NCI-H2107 treated with DMSO at 0.1 percent for 48 hours (cell line): ENCODE data around the gene PAPSS2.

Experiments used
- DNase-seq: peaks from one replicate; lab custom pipeline; 2025; ENCODE audit not compliant: unreplicated experiment; lab: John Stamatoyannopoulos, UW

PAPSS2 gene

DNA sequence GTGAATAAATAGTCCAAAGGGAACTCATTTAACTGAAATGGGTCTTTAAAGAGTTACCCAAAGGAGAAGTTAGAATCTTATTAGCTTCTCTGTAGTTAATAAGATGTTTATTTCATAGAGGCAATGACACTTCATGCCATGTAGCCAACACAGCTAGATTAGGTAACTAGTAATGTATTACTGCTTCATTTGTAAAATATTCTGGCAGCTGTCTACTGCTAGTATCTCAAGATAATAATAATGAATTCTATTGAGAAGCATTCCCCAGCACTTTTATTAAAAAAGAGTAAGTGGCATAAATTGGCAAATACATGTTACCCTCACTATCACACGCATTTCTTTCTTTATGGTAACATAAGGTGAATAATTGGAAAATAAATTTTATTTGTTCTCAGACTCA, 10.1 kb downstream of the PAPSS2 start:
- no peak for DNase-seq

DNA sequence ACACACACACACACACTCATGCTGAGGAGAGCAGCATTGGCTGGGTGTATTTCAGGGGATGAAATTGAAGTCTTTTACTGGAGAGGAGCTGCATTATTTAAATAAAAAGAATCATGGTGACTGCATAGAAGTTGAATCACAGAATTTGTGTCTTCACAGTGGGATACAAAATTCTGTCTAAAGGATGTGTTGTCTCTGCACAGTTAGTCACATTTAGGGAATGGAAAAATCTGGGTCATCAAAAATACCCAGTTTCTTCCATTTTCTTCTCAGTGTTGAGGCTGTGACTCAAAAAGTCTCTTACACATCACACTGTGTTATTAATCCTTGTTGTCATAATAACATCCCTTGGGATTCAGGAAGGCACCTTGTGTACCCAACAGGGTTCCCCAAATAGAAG, 10.9 kb downstream of the PAPSS2 start:
- no peak for DNase-seq

DNA sequence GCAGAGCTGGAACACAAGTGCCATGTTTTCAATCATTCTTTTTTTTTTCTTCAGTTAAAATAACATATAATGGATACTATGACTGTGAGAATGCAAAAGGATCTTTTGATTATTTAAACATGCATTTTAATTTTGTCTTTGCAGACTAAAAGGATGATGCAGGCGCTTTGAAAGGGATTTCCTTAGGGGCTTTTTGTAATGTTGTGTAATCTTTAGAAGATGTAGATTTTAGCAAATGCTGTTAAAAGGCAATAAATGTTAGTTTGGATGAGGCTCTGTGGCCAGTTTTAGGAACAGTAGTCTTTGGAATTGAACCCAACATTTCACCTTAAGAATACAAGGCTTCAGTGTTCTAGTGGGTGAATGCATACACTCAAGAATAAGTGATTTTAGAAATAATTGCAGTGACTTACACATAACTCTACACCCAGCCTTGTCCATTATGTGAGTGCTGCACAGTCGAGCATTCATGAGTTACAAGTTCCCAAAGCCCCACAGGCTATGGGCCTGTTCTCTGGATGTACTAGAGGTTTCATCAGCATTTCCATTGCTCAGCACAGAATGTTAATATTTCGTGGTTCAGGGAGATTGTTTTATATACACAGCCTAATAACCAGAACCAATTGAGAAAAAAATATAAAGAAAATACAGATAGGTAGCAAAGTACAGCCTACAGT, 11.6 kb downstream of the PAPSS2 start:
- no peak for DNase-seq

DNA sequence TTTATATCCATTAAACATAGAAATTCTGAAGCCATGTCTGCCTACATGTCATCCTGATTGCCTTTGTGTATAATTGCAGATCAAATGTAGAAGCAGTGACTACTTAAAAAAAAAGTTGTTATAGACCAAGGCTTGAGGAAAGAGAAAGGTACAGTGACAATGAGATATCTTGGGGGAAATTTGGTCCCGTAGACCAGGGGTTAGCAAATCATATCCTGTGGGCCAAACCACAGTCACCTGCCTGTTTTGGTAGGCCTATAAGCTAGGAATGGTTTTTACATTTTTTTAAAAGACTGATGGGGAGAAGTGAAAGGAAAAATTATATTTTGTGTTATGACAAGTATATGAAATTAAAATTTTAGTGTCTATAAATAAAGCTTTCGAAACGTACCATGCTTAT, 12.9 kb downstream of the PAPSS2 start:
- DNase-seq, result no peak

DNA sequence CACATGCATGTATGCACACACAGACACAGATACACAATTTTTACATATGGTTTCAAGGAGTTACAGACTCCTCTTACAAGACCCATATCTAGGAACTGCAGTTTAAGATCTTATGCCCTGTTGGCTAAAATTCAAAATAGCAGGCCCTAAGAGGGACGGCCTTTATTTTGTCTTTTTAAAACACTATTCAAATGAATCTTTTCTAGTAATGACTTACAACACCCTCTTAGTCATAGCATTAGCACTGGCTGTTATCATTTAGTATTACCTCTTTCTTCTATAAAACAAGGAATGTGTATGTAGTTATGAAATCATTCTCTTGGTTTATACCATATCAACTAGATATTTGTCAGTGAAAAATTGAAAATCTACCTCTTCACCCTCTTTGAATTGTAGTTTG, 15.3 kb downstream of the PAPSS2 start:
- DNase-seq, result no peak

DNA sequence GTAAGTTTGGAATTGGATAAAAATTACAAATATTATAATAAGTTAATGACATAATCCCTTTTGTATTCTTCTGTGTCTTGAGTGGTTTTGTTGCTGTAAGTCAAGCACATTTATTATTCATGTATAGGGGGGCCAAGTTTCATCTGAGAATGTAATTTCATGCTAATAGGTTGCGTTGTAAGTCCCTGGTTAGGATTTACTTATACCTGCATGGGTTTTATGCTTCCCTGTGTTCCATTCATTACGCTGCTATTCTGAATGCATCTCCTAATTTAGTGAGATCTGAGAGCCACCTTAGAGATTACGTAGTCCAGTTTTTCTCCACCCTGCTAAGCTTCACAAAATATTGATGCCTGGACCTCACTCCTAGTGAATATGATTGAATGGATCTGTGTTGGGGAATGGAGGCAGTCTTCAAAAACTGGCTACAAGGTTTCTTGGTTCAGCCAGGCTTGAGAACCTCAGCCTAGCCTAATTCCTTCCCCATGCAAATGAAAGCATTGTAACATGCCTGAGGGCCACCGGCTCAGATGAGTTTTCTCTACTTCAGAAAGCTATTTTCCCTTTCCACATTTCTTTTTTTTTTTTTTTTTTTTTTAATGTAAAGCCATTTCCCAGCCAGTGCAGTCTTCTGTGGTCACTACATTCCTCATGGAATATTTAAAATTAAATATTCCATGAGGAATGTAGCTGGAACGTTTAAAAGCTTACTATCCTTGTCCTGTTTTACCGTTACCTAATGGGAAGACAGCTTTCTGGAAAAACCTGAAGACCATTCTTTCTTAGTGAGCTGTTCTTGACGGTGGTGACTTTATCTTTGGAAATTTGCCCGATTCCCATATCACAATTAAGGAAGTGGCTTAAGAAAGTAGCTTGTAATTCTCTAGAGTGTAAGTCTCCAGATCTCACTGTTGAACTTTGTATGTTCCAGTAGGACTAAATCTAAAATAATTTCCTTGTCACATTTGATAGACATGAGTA, 16.0 kb downstream of the PAPSS2 start:
- DNase-seq, result no peak

DNA sequence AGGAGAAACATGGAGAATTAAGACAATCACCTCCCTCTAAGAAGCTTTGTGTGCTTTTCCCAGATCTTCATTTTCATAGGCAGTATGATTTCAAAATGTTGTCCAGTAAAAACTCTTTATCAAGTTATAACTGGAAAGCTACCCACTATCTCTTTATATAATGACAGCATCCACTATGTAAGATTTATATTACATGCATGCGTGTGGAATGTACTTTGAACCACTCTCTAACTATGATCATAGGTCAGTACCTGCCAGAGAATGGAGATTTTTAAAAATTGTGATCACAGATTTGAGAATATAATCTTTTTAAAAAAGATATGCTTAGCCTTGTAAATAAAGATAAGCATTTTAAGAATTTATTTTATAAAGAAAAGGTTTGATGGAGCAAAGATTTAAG, 17.9 kb downstream of the PAPSS2 start:
- no peak for DNase-seq

DNA sequence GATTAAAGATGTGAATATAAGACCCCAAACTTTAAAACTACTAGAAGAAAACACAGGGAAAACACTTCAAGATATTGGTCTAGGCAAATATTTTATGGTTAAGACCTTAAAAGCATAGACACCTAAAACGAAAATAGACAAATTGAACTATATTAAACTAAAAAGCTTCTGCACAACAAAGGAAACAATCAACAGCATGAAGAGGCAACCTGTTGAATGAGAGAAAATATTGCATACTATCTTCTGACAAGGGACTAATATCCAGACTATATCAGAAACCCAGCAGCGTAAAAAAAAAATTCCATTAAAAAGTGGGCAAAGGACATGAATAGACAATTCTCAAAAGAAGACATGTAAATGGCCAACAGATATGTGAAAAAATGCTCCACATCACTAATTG, 18.6 kb downstream of the PAPSS2 start:
- DNase-seq, result no peak

DNA sequence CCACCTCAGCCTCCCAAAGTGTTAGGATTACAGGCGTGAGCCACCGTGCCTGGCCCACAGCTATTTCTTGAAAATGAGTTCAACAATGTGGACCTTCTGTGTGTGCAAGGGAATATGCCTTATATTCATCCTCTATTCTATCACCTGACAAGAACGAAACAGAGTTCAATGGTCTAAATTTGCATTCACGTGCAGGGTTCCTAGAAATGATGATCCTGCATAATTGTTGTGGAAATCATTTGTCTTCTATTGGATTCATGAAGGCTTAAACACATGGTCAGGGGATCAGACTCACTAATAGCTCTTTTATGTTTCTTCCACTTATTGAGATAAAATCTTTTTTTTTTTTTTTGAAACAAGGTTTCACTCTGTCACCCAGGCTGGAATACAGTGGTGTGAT, 23.7 kb downstream of the PAPSS2 start:
- no peak for DNase-seq

DNA sequence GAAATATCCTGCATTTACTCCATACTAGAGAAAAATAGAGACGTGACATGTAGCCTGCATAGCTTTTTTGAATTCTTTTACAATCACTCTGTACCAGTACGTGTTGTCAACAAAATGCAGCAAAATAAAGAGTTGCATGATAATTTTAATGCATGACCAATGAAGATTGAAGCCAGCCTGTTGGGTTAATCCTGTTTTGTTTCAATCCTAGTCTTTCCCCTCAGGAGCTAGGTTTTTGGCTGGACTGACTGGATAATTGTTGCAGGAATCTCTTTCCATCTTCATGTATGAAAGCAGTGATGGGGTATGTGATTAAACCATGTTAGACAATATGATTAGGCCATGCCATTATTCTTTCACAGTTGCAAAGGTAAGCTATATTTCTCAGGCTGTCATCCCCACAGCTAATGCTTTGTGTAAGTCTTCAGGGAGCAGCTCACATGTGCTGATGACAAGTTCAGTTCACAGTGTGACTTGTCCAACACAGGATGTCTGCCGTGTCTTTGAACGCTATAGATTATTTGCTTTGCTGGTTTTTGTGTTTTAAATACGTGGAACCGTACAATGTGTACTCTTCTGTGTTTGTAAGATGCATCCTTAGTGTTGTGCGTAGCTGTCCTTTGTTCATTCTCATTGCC, 24.4 kb downstream of the PAPSS2 start:
- no peak for DNase-seq

DNA sequence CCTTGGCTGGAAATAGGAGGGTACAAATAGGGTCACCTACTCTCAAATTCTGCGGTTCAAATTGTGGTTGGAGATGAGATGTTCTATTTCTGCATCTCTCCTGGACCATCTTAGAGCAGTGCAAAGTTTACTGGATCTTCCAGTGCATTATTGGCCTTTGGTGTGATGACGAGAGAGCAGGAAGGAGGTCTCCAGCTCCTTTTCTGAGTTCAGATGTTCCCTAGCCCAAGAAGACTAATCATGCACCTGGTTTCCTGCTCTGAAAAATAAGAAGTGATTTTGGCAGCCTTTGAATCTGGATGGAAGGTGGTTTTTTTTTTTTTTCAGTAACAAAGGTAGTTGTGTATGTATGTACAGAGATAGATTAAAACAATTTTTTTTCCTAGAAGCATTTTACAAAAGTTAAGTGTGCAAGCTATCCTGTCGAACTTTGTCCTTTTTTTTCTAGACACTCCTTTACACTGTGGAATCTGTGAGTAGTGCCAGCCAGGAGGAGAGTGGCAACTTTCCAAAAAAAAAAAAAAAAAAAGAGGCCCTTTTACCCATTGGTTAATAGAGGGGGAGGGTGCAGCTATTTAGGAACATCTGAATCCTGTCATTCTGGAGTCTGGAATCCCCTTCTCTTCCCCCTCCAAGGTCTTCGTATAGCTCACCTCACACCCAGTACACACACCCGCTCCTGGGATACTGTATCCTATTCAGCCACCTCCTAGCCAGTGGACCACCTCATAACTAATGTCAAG, 26.3 kb downstream of the PAPSS2 start:
- no peak for DNase-seq

DNA sequence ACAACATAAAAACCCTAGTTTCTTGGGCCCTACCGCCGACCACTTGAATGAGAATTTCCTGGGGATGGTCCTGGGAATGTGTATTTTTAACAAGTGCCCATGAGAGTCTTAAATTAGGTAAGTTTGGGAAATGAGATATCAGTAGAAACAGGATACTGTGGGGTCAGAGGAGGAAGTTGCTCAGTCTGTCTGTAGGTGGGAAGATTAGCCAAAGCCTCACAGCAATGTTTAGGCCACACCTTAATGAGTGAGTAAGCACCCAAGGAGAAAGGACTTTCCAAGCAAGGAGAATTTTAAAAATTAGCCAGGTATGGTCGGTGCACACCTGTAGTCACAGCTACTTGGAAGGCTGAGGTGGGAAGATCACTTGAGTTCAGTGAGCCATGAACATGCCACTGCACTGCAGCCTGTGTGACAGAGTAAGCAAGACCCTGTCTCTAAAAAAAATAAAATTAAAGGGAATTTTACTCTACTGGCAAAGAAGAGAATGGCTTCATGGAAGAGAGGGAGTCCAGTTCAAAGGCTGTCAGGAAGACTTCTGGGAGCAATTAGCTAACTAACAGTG, 31.9 kb downstream of the PAPSS2 start:
- no peak for DNase-seq

DNA sequence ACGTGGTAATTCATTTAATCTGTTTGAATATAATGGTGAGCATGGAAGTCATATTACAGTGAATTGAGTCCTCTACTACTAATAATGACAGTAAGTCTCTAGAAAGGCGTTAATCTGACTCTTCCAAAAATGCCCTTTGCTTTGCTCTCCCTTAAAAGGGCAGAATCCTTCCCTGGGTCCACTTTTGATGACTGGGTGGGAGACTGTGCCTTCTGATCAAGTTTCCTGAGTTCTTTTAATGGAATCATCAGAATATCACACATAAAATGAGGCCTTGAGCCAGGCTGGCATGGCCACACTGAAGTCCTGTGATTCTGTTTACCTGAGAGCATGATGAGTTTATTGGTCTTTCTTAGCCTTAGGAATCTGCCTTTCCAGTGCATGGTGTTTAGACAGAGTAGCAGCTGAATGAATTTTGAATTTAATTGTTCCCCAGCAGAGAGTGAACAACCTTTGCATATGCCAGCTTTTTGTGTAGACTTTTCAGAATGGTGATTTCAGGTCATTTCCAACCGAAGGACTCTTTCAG, 33.3 kb downstream of the PAPSS2 start:
- no peak for DNase-seq

DNA sequence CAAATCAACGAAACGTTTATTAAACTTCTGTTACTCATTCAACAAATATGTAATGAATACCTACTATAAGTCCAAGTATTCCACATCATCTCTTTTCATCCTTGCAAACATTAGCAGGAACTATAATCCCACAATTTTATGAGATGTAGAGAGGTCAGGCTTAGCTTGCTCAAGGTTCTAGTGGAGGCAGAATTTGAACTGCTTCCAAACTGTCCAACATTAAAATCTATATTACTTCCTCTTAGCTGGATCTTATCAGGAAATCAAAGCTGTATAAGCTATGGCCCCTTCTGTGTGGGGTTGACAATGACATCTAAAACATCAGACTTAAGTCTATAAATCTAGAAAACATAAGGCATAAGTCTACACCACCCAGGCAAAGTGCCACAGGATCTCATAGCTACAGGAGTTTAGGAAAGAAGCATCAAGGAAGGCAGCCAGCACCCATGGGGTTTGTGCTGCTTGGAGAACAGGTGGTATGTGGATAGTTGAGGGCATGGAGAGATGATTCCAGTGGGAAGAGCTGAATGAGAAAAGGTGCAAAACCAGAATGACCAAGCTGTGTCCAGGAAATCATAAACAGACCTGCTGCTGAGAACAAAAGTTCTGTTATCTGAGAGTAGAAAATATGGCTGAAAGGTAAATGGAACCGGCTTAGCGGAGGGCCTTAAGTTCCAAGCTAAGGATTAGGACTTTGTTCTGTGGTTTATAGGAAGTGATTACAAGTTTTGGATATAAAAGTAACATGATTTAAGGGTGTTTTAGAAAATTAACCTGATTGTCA, 34.5 kb downstream of the PAPSS2 start:
- DNase-seq, result no peak

DNA sequence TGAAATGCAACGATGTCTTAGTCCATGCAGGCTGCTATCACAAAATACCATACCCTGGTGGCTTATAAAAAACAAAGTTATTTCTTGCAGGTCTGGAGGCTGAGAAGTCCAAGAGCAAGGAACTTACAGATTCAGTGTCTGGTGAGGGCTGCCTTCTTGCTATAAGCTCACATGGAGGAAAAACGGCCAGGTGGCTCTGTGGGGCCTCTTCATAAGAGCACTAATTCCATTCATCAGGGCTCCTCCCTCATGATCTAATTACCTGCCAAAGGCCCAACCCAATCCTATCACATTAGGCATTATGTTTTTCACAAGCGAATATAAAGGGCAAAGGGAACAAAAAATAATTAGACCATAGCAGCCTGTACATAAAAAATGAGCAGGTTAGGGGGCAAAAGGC, 35.4 kb downstream of the PAPSS2 start:
- no peak for DNase-seq

DNA sequence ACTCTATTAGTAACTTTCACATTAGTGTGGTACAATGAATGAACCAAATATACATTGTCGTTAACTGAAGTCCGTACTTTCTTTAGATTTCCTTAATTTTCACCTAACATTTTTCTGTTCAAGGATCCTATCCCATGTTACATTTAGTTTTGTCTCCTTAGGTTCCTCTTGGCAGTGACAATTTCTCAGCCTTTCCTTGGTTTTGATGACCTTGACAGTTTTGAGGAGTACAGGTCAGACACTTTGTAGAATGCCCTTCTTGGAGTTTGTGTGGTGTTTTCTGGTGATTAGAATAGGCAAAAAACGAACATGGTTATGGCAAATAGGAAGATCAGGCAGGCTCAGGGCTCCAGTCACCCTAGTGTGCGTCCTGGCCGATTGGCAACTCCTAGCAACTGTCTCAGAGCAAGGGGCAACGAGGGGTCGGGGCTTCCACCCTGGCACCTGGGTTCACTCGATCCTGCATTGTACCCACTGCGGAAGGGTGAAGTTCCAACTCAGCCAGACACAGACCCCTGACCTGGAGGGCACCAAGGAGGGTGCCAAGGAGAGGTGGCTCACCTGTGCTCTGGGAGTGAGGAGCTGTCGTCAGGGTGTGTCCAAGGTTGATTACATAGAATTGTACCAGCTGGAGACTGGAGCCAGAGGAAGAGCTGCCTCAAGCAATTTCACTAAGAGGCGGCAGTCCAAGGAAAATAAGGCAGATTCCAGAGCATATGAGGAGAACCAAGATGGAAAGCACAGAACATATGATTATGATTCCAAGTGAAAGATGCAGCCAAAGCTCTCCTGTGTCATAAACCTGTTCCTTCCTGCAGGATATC, 37.5 kb downstream of the PAPSS2 start:
- DNase-seq, result no peak

DNA sequence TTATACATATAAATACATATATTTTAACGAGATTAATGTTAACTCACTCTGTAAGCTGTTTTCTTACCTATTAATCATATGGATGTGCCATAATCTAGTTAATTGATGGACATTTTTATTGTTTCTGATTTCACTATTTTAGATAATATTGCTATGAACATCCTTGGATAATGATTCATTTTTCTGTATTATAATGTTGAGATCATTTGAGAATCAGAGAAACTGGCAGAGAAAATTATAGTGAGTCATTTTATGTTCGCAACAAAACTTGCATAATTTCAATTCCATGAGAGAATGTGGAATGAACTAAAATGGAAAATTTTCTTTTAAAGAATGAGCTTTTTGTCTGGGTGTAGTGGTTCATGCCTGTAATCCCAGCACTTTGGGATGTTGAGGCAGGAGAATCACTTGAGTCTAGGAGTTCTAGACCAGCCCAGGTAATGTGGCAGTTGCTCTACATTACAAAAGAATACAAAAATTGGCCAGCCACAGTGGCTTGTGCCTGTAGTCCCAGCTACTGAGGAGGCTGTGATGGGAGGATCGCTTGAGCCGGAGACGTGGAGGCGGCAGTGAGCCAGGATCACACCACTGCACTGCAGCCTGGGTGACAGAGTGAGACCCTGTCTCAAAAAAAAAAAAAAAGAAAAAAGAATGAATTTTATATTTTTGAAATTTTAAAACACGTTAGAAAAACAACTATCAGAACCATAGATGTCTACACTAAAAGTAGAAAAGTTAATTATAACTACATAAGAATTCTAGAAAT, 40.5 kb downstream of the PAPSS2 start:
- no peak for DNase-seq

DNA sequence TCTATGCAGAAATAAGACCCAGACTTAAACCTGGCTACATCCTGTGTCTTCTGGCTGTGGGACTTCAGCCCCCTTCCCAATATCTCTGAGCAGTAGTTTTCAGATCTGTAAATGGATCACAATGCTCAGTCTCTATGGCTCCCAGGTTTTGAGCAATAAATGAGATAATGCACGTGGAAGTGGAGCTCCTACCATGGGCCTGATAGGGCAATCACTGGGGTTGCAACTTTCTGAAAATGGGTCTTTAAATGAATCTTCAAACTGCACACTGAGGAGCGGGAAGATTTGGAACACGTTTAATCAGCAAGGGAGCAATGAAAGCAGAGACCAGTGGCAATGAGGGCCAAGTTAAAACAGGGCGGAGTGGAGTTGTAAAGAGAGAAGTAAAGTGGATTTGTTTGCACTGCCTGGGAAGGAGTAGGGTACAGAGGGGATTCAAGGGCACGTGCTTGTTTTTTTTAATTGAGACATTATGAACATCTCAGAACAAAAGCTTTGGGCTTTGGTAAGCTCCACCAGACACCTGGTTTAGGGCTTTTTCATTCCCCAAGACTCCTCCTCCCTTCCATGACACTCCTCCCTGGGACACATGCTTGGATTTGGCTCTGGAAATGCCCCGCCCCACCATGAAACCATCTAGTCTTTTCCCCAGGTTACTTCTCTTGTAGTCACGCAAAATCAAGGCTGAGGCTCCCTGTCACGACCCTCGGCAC, 42.7 kb downstream of the PAPSS2 start:
- DNase-seq, result no peak
